HepG2 (cell line): ENCODE data around the gene CMTM8. TPM values are rescaled to one million over a fixed set of nuclear protein-coding genes. Genes with fewer than 3 reads are reported as not detected.
A peak's percentile ranks its signal among the peaks of the same experiment; 100 is the strongest.

ENCODE experiments used
- ARID4A ChIP-seq: sonication (generic); formaldehyde crosslinking; IDR thresholded peaks from 2 replicates; pipeline ENCODE4 v1.5.0; 2020; ENCODE audit warnings: mild to moderate bottlenecking, missing genetic modification reagents, borderline replicate concordance
- CTCF ChIP-seq: sonication (generic); formaldehyde crosslinking; IDR thresholded peaks from 2 replicates; pipeline ENCODE4 v1.5.0; 2020; ENCODE audit warnings: mild to moderate bottlenecking, missing genetic modification reagents, moderate library complexity
- DR1 ChIP-seq: sonication (generic); formaldehyde crosslinking; IDR thresholded peaks from 2 replicates; pipeline ENCODE4 v1.8.0; 2021; ENCODE audit warnings: mild to moderate bottlenecking, missing genetic modification reagents, inconsistent platforms
- HCFC1 ChIP-seq: fragments of 150-350 bp; IDR thresholded peaks from 2 replicates; pipeline ENCODE4 v1.6.1; 2014; ENCODE audit warnings: low read depth, low read length
- HOMEZ ChIP-seq: IDR thresholded peaks from 2 replicates; pipeline ENCODE4 v1.6.1; 2016; ENCODE audit warnings: low read depth
- JDP2 ChIP-seq: sonication (generic); formaldehyde crosslinking; IDR thresholded peaks from 2 replicates; pipeline ENCODE4 v1.8.1; 2022; ENCODE audit warnings: missing genetic modification reagents, borderline replicate concordance
- KDM3A ChIP-seq: IDR thresholded peaks from 2 replicates; pipeline ENCODE4 v1.6.1; 2018; ENCODE audit warnings: low read depth, missing compliant biosample characterization
- MED1 ChIP-seq: sonication (generic); formaldehyde crosslinking; IDR thresholded peaks from 2 replicates; pipeline ENCODE4 v1.4.0; 2020; ENCODE audit warnings: missing genetic modification reagents
- NFYC ChIP-seq: IDR thresholded peaks from 2 replicates; pipeline ENCODE4 v1.6.1; 2016; ENCODE audit warnings: missing genetic modification reagents, missing compliant biosample characterization
- NR2F1 ChIP-seq, 2 experiments: fragments of 450-650 bp in 1 of 2; formaldehyde crosslinking in 1 of 2; IDR thresholded peaks; 2 replicates each; pipeline versions ENCODE4 v1.5.0 to v1.6.1; 2016 to 2020; ENCODE audit warnings: mild to moderate bottlenecking in 1 of 2, missing compliant biosample characterization in 1 of 2, missing genetic modification reagents in 1 of 2, moderate library complexity in 1 of 2
- PATZ1 ChIP-seq: sonication (generic); formaldehyde crosslinking; IDR thresholded peaks from 2 replicates; pipeline ENCODE4 v1.4.0; 2020; ENCODE audit warnings: missing genetic modification reagents
- PITX1 ChIP-seq: sonication (generic); formaldehyde crosslinking; IDR thresholded peaks from 2 replicates; pipeline ENCODE4 v1.5.1; 2020; ENCODE audit warnings: mild to moderate bottlenecking, missing genetic modification reagents
- SMAD3 ChIP-seq: sonication (generic); formaldehyde crosslinking; IDR thresholded peaks from 2 replicates; pipeline ENCODE4 v1.4.0; 2020; ENCODE audit warnings: missing genetic modification reagents
- TCF7L2 ChIP-seq: IDR thresholded peaks from 2 replicates; pipeline ENCODE4 v1.6.1; 2011; ENCODE audit warnings: mild to moderate bottlenecking, low read depth, low read length, moderate library complexity
- ZEB1 ChIP-seq: IDR thresholded peaks from 2 replicates; pipeline ENCODE4 v1.6.1; 2012; ENCODE audit warnings: mild to moderate bottlenecking, low read depth, inconsistent platforms; ENCODE audit not compliant: insufficient replicate concordance
- ZFX ChIP-seq: sonication (generic); formaldehyde crosslinking; IDR thresholded peaks from 2 replicates; pipeline ENCODE4 v1.4.0; 2020; ENCODE audit warnings: mild to moderate bottlenecking, low read depth, missing genetic modification reagents, moderate library complexity
- ZNF225 ChIP-seq: sonication (generic); formaldehyde crosslinking; IDR thresholded peaks from 2 replicates; pipeline ENCODE4 v1.4.0; 2020; ENCODE audit warnings: mild to moderate bottlenecking, missing genetic modification reagents
- ZNF576 ChIP-seq: sonication (generic); formaldehyde crosslinking; IDR thresholded peaks from 2 replicates; pipeline ENCODE4 v1.4.0; 2020; ENCODE audit warnings: mild to moderate bottlenecking, missing genetic modification reagents
- ZNF747 ChIP-seq: sonication (generic); formaldehyde crosslinking; IDR thresholded peaks from 2 replicates; pipeline ENCODE4 v1.8.1; 2023; ENCODE audit warnings: missing genetic modification reagents, mild to moderate bottlenecking, borderline replicate concordance
- polyA plus RNA-seq, 8 experiments: library from polyadenylated mRNA; depleted of rRNA in 3 of 8; stranded (reverse) in 7 of 8; unstranded in 1 of 8; fragments of >200 nt; fragmentation: Illumina TruSeq in 4 of 8; extraction: Trizol in 4 of 8; gene quantifications; 2 replicates each; pipeline versions ENCODE4 v1.2.1 to v1.2.3, GENCODE V29; 2011 to 2016; ENCODE audit warnings: low read depth in 4 of 8, missing spikeins in 1 of 8, mixed read lengths in 1 of 8; ENCODE audit not compliant: insufficient read depth in 1 of 8
- total RNA-seq, 5 experiments: library from RNA; depleted of rRNA; stranded (reverse); fragments of >200 nt; fragmentation: Illumina TruSeq; extraction: Trizol; gene quantifications; 2 replicates each; pipeline ENCODE4 v1.2.3, GENCODE V29; 2016; ENCODE audit warnings: low read depth in 1 of 5

CMTM8 gene
- total and polyA plus RNA-seq, 2 of the 13 experiments (the other 11 are each of a cell fraction or from before 2014, with no cell fraction given): 8.9 to 15.8 TPM

- TF ChIP-seq PATZ1: peak; percentile 80
- peak; percentile 66; the same call in 1 of the 2 replicates for TF ChIP-seq KDM3A (CRISPR knock-in tag)
- TF ChIP-seq NFYC (CRISPR knock-in tag): peak; percentile 54; the same call in 1 of the 2 replicates
- peak; percentile 11; the same call in 1 of the 2 replicates for TF ChIP-seq CTCF (CRISPR knock-in tag)
- peak; percentile 71; the same call in 1 of the 2 replicates for TF ChIP-seq JDP2 (CRISPR knock-in tag)
- peak; percentile 94; the same call in 1 of the 2 replicates for TF ChIP-seq SMAD3 (CRISPR knock-in tag)
- TF ChIP-seq ZNF225: no peak
- peak; percentile 84; the same call in 1 of the 2 replicates for TF ChIP-seq ARID4A (CRISPR knock-in tag)
- peak; percentile 90 for TF ChIP-seq MED1 (CRISPR knock-in tag)
- peak; percentile 97 for TF ChIP-seq HOMEZ (CRISPR knock-in tag)
- TF ChIP-seq ZEB1: peak; percentile 89
- peak; percentile 98 to 100 for TF ChIP-seq NR2F1 (CRISPR knock-in tag; IDR thresholded peaks at IDR 0.05)
- 0 out of 2 replicates have a peak, but pooled peaks have one; percentile 25 for TF ChIP-seq DR1 (CRISPR knock-in tag)
- TF ChIP-seq HCFC1: no peak; the same call in 1 of the 2 replicates
- peak; percentile 72; the same call in 1 of the 2 replicates for TF ChIP-seq ZNF747
- no peak; the same call in 1 of the 2 replicates for TF ChIP-seq TCF7L2
- TF ChIP-seq ZNF576: no peak
- peak; percentile 100 for TF ChIP-seq PITX1 (CRISPR knock-in tag)
- TF ChIP-seq ZFX (CRISPR knock-in tag): peak; percentile 23; the same call in 1 of the 2 replicates
Measured at GRCh38 chr3:32216172-32216783, 22.2 kb upstream of the CMTM8 start (continued).
